ENCODE results near the gene APOL3.
"Not testable (repeated sequence)": the region's sequence is repeated elsewhere in the genome, so short reads cannot be mapped to it uniquely, and the experiment has no call there.

APOL3 gene

DNA sequence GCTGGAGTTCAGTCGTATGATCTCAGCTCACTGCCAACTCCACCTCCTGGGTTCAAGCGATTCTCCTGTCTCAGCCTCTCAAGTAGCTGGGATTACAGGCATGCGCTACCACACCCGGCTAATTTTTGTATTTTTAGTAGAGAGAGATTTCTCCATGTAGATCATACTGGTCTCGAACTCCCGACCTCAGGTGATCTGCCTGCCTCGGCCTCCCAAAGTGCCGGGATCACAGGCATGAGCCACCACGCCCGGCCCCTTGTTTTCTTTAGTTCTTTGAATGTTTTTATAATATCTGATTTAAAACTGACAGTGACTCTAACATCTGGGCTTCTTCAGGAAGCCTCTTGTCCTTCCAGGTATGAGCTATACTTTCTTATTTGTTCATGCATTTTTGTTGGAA lies 61.0 kb downstream of the APOL3 start:
- DNase-seq: not testable (repeated sequence)

DNA sequence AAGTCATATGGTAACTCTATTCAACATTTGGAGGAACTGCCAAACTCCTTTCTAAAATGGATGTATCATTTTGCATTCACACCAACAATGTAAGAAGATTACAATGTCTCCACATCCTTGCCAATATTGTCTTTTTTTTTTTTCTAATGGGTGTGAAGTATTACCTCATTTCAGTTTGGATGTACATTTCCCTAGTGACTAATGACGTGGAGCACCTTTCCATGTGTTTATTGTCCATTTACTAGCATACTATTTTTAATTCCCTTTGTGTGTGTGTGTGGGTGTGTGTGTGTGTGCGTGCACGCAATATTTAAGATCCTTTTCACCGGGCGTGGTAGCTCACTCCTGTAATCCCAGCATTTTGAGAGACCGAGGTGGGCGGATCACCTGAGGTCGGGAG lies 62.7 kb downstream of the APOL3 start:
- no peak for DNase-seq

DNA sequence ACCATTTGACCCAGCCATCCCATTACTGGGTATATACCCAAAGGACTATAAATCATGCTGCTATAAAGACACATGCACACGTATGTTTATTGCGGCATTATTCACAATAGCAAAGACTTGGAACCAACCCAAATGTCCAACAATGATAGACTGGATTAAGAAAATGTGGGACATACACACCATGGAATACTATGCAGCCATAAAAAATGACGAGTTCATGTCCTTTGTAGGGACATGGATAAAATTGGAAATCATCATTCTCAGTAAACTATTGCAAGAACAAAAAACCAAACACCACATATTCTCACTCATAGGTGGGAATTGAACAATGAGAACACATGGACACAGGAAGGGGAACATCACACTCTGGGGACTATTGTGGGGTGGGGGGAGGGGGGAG lies 69.8 kb downstream of the APOL3 start:
- DNase-seq: not testable (repeated sequence)

Data from NCI-H1105 (cell line).